ENCODE data around the gene KRTAP6-2.

DNA sequence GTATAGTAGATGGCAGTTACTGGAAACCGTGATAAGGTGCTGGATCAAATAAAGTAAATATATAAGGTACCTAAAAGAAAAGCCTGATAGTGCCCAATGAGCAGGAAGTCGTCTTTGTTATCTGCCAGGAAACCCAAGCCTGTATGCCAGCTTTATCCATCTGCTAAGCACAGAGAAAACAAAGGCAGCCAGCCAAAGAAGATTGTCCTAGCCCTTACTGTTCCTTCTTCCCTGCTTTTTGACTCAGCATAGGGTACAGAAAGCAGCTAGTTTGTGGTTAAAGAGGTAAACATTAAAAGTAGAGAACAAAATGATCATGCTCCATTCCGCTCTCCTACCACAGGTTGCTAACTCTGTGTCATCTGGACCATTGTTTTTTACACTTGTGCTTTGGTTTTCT, 18.6 kb downstream of the KRTAP6-2 start:
- TF ChIP-seq, protein P1, sequence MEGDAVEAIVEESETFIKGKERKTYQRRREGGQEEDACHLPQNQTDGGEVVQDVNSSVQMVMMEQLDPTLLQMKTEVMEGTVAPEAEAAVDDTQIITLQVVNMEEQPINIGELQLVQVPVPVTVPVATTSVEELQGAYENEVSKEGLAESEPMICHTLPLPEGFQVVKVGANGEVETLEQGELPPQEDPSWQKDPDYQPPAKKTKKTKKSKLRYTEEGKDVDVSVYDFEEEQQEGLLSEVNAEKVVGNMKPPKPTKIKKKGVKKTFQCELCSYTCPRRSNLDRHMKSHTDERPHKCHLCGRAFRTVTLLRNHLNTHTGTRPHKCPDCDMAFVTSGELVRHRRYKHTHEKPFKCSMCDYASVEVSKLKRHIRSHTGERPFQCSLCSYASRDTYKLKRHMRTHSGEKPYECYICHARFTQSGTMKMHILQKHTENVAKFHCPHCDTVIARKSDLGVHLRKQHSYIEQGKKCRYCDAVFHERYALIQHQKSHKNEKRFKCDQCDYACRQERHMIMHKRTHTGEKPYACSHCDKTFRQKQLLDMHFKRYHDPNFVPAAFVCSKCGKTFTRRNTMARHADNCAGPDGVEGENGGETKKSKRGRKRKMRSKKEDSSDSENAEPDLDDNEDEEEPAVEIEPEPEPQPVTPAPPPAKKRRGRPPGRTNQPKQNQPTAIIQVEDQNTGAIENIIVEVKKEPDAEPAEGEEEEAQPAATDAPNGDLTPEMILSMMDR (conservative IDR thresholded peaks at IDR 0.05; ENCODE audit: low read length), result no peak
- TF ChIP-seq EZH2phosphoT487 (IDR thresholded peaks at IDR 0.05; ENCODE audit: borderline replicate concordance, low read depth, low read length), result no peak
